ENCODE measurements around the gene TTC28. TPM values are rescaled to one million over a fixed set of nuclear protein-coding genes. Genes with fewer than 3 reads are reported as not detected.

TTC28 gene
- total RNA-seq, 5 donors from 2014 or later (not counting 1 experiment from before 2014, with no cell fraction given): 2.3 to 7.8 (median 3.0) TPM

DNA sequence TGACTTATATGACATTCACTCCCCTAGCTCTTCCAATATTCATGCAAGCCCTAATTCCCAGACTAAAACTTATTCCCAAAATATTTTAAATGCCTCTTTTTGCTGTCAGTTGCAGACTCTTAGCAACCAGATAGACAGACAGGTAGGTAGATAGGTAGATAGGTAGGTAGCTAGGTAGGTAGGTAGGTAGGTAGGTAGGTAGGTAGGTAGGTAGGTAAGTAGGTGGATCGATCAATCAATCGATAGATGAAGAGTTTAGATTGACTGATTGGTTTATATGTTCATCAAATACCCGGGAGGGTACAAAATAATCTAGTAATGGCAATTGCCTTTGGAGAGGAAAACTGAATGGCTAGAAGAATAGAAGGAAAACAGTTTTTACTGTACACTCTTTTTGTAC lies 86.3 kb downstream of the TTC28 start:
- Mint-ChIP-seq H3K27ac (no peak overlapping the region), H3K27me3 (peaks cover 9 to 12% of the 10 kb centered on the region in 2 donors), H3K4me1 (no peaks in the 10 kb centered on the region), H3K36me3 (no peaks in the 10 kb centered on the region), H3K4me3 (no peak overlapping the region), H3K9me3 (no peaks in the 10 kb centered on the region)
- ChIA-PET CTCF (interaction anchor here in 1 of 2 donors (0.9 to 1.3 kb wide), 3 partner anchors 14 to 573 kb away, joined by 3 to 6 read pairs (median 5); no protein-coding TSS in a partner anchor), POLR2A (no interaction called here)
- Histone ChIP-seq H3K9me3 (no peaks in the 10 kb centered on the region), H3K36me3 (ENCODE audit: control insufficient read depth in 2 of 2, extremely low read depth in 1 of 2, insufficient read depth in 1 of 2, low read length in 1 of 2) (no peaks in the 10 kb centered on the region), H3K27me3 (replicated peaks in 1 of 2; ENCODE audit: control insufficient read depth in 2 of 2, extremely low read depth in 1 of 2, insufficient read depth in 2 of 2, low read length in 1 of 2) (no peaks in the 10 kb centered on the region), H3K27ac (ENCODE audit: low read length) (no peak overlapping the region), H3K4me1 (ENCODE audit: control insufficient read depth in 1 of 2, extremely low read depth in 1 of 2, insufficient read depth in 2 of 2, low read length in 2 of 2) (no peaks in the 10 kb centered on the region), H3K4me3 (ENCODE audit: control insufficient read depth in 1 of 2, extremely low read depth in 1 of 2, low read length in 1 of 2) (no peak overlapping the region)
- ATAC-seq (replicated peaks in 1 of 4) (no peak), DNase-seq (no peak)
- no CpG with 5 or more reads among the region's 3 CpGs for WGBS (ENCODE audit: insufficient coverage)

DNA sequence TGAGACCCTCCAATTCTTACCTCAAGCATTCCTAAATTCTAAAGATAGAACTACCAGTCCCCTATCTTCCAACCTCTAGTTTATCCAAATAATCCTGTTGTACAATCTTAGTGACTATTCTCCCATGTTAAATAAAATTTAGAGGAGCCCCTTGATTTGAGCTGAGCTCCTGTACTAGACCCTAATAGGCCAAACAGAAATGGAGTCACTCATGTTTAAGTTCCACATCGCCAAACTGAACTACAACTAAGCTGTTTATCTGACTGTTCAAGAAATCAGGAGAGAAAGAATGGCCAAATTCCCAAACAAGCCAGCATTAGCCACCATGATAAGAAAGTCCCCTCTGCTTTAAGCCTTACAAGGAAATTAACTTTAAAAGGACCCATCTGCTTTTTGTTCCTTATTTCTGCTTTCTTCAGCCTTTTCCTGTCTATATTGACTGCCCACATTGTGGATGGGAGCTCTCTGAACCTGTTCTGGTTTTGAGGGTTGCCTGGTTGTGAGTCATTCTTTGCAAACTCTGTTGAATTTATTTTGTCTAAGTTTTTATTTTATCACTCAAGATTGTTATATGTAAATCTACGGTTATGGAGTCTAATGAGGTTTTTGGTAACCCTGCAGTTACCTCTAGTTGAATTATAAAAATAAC lies 90.4 kb downstream of the TTC28 start:
- Mint-ChIP-seq H3K4me1 (no peaks in the 10 kb centered on the region), H3K27ac (no peak overlapping the region), H3K36me3 (no peaks in the 10 kb centered on the region), H3K27me3 (peaks cover 6 to 10% of the 10 kb centered on the region in 2 donors), H3K9me3 (no peaks in the 10 kb centered on the region), H3K4me3 (no peak overlapping the region)
- ATAC-seq (replicated peaks in 1 of 4): no peak
- DNase-seq: no peak
- WGBS (ENCODE audit: insufficient coverage): 100% methylated on average over 1 of the region's 2 CpGs
- no peaks in the 10 kb centered on the region for H3K27me3 ChIP-seq (replicated peaks in 1 of 2; ENCODE audit: control insufficient read depth in 2 of 2, extremely low read depth in 1 of 2, insufficient read depth in 2 of 2, low read length in 1 of 2)
- no peak overlapping the region for H3K4me3 ChIP-seq (ENCODE audit: control insufficient read depth in 1 of 2, extremely low read depth in 1 of 2, low read length in 1 of 2)
- CTCF ChIA-PET: no interaction called here
- H3K36me3 ChIP-seq (ENCODE audit: control insufficient read depth in 2 of 2, extremely low read depth in 1 of 2, insufficient read depth in 1 of 2, low read length in 1 of 2): no peaks in the 10 kb centered on the region
- POLR2A ChIA-PET: no interaction called here
- no peak overlapping the region for H3K27ac ChIP-seq (ENCODE audit: low read length)
- no peaks in the 10 kb centered on the region for H3K4me1 ChIP-seq (ENCODE audit: control insufficient read depth in 1 of 2, extremely low read depth in 1 of 2, insufficient read depth in 2 of 2, low read length in 2 of 2)
- H3K9me3 ChIP-seq: no peaks in the 10 kb centered on the region

DNA sequence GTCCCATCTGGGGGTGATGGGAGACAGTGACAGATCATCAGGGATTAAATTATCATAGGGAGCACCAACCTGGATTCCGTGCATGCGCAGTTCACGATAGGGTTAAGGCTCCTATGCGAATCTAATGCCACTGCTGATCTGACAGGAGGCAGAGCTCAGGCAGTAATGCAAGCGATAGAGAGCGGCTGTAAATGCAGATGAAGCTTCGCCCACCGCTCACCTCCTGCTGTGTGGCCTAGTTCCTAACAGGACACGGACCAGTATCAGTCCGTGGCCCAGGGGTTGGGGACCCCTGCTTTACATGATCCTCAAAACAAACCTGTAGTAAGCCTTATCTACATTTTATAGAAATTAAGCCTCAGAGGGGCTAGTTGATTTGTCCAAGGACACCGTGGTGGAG lies 94.3 kb downstream of the TTC28 start:
- Histone ChIP-seq H3K4me3 (ENCODE audit: control insufficient read depth in 1 of 2, extremely low read depth in 1 of 2, low read length in 1 of 2) (no peak overlapping the region), H3K9me3 (no peaks in the 10 kb centered on the region), H3K27ac (ENCODE audit: low read length) (no peak overlapping the region), H3K4me1 (ENCODE audit: control insufficient read depth in 1 of 2, extremely low read depth in 1 of 2, insufficient read depth in 2 of 2, low read length in 2 of 2) (no peaks in the 10 kb centered on the region), H3K36me3 (ENCODE audit: control insufficient read depth in 2 of 2, extremely low read depth in 1 of 2, insufficient read depth in 1 of 2, low read length in 1 of 2) (no peaks in the 10 kb centered on the region), H3K27me3 (replicated peaks in 1 of 2; ENCODE audit: control insufficient read depth in 2 of 2, extremely low read depth in 1 of 2, insufficient read depth in 2 of 2, low read length in 1 of 2) (no peaks in the 10 kb centered on the region)
- H3K9me3 Mint-ChIP-seq: no peaks in the 10 kb centered on the region
- H3K4me1 Mint-ChIP-seq: no peaks in the 10 kb centered on the region
- WGBS (ENCODE audit: insufficient coverage): 97% methylated on average over 8 of the region's 11 CpGs
- no peak overlapping the region for H3K4me3 Mint-ChIP-seq
- no peaks in the 10 kb centered on the region for H3K36me3 Mint-ChIP-seq
- H3K27me3 Mint-ChIP-seq: peaks cover 9 to 14% of the 10 kb centered on the region in 2 donors
- POLR2A ChIA-PET: no interaction called here
- DNase-seq (no peak), ATAC-seq (replicated peaks in 1 of 4) (no peak)
- H3K27ac Mint-ChIP-seq: no peak overlapping the region
- CTCF ChIA-PET: no interaction called here

DNA sequence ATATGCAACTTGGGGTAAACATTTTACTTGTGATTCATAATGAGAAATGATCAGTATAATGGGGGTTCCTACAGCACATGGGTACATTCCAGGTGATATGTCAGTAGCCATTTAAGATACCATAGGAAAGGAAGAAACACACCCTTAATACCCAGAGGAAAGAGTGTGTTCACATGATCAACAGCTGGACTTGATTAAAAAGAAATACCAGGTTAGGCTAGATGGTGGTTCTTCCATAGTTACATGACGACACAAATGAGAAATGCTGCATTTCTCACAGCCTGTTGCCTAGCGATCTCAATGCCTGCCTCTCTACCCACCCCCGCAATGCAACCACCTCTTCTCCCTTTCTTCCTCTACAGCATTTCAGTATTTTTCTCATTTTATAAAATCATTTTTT lies 96.8 kb downstream of the TTC28 start:
- H3K27ac ChIP-seq (ENCODE audit: low read length): no peak overlapping the region
- H3K4me1 Mint-ChIP-seq: no peaks in the 10 kb centered on the region
- DNase-seq: no peak
- no peaks in the 10 kb centered on the region for H3K4me1 ChIP-seq (ENCODE audit: control insufficient read depth in 1 of 2, extremely low read depth in 1 of 2, insufficient read depth in 2 of 2, low read length in 2 of 2)
- WGBS (ENCODE audit: insufficient coverage): no CpG with 5 or more reads among the region's 3 CpGs
- peaks cover 13% of the 10 kb centered on the region in 2 donors for H3K27me3 Mint-ChIP-seq
- no peaks in the 10 kb centered on the region for H3K36me3 ChIP-seq (ENCODE audit: control insufficient read depth in 2 of 2, extremely low read depth in 1 of 2, insufficient read depth in 1 of 2, low read length in 1 of 2)
- no peaks in the 10 kb centered on the region for H3K36me3 Mint-ChIP-seq
- H3K27me3 ChIP-seq (replicated peaks in 1 of 2; ENCODE audit: control insufficient read depth in 2 of 2, extremely low read depth in 1 of 2, insufficient read depth in 2 of 2, low read length in 1 of 2): peaks cover 0 to 6% of the 10 kb centered on the region in 2 experiments
- ChIA-PET CTCF (no interaction called here), POLR2A (interaction anchor here in 1 of 2 donors (0.6 kb wide), 1 partner anchor 679 kb away, joined by 3 read pairs; no protein-coding TSS in a partner anchor)
- H3K27ac Mint-ChIP-seq: no peak overlapping the region
- no peaks in the 10 kb centered on the region for H3K9me3 Mint-ChIP-seq
- no peak overlapping the region for H3K4me3 ChIP-seq (ENCODE audit: control insufficient read depth in 1 of 2, extremely low read depth in 1 of 2, low read length in 1 of 2)
- no peak for ATAC-seq (replicated peaks in 1 of 4)
- no peak overlapping the region for H3K4me3 Mint-ChIP-seq
- no peaks in the 10 kb centered on the region for H3K9me3 ChIP-seq

DNA sequence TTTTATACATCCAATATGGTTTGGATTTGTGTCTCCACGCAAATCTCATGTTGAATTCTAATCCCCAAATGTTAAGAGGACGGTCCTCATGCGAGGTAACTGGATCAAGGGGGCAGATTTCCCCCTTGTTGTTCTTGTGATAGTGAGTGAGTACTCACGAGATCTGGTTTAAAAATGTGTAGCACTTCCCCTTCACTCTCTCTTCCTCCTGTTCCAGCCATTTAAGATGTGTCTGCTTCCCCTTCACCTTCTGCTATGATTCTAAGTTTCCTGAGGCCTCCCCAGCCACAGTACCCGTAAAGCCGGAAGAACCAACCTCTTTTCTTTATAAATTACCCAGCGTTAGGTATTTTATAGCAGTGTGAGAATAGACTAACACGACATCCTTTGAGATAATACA lies 98.6 kb downstream of the TTC28 start:
- ATAC-seq (replicated peaks in 1 of 4) (no peak), DNase-seq (no peak)
- H3K9me3 Mint-ChIP-seq: no peaks in the 10 kb centered on the region
- ChIA-PET CTCF (no interaction called here), POLR2A (no interaction called here)
- no peak overlapping the region for H3K27ac Mint-ChIP-seq
- H3K4me1 ChIP-seq (ENCODE audit: control insufficient read depth in 1 of 2, extremely low read depth in 1 of 2, insufficient read depth in 2 of 2, low read length in 2 of 2): no peaks in the 10 kb centered on the region
- no peaks in the 10 kb centered on the region for H3K36me3 ChIP-seq (ENCODE audit: control insufficient read depth in 2 of 2, extremely low read depth in 1 of 2, insufficient read depth in 1 of 2, low read length in 1 of 2)
- H3K4me3 ChIP-seq (ENCODE audit: control insufficient read depth in 1 of 2, extremely low read depth in 1 of 2, low read length in 1 of 2): no peak overlapping the region
- no peak overlapping the region for H3K27ac ChIP-seq (ENCODE audit: low read length)
- no peaks in the 10 kb centered on the region for H3K9me3 ChIP-seq
- no peak overlapping the region for H3K4me3 Mint-ChIP-seq
- H3K27me3 Mint-ChIP-seq: peaks cover 17 to 26% of the 10 kb centered on the region in 2 donors
- H3K36me3 Mint-ChIP-seq: no peaks in the 10 kb centered on the region
- peaks cover 0 to 6% of the 10 kb centered on the region in 2 experiments for H3K27me3 ChIP-seq (replicated peaks in 1 of 2; ENCODE audit: control insufficient read depth in 2 of 2, extremely low read depth in 1 of 2, insufficient read depth in 2 of 2, low read length in 1 of 2)
- no peaks in the 10 kb centered on the region for H3K4me1 Mint-ChIP-seq
- no CpG with 5 or more reads among the region's 8 CpGs for WGBS (ENCODE audit: insufficient coverage)

DNA sequence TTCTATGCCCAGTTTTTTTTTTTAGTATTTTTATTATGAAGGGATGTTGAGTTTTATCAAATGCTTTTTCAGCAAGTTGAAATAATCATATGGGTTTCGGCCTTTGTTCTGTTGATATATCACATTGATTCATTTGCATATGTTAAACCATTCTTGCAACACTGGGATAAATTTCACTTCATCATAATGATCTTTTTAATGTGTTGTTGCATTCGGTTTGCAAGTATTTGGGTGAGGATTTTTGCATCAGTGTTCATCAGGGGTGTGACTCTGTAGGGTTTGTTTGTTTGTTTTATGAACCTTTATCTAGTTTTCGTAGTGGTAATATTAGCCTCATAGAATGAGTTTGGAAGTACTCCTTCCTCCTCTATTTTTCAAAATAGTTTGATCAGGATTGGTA lies 103.5 kb downstream of the TTC28 start:
- CTCF ChIA-PET: no interaction called here
- POLR2A ChIA-PET: no interaction called here
- peaks cover 0 to 9% of the 10 kb centered on the region in 2 experiments for H3K27me3 ChIP-seq (replicated peaks in 1 of 2; ENCODE audit: control insufficient read depth in 2 of 2, extremely low read depth in 1 of 2, insufficient read depth in 2 of 2, low read length in 1 of 2)
- no peak overlapping the region for H3K27ac Mint-ChIP-seq
- H3K9me3 ChIP-seq: no peaks in the 10 kb centered on the region
- H3K27me3 Mint-ChIP-seq: peaks cover 12 to 27% of the 10 kb centered on the region in 2 donors
- no peak overlapping the region for H3K27ac ChIP-seq (ENCODE audit: low read length)
- no peak overlapping the region for H3K4me3 Mint-ChIP-seq
- H3K36me3 Mint-ChIP-seq: no peaks in the 10 kb centered on the region
- no peaks in the 10 kb centered on the region for H3K4me1 ChIP-seq (ENCODE audit: control insufficient read depth in 1 of 2, extremely low read depth in 1 of 2, insufficient read depth in 2 of 2, low read length in 2 of 2)
- no CpG with 5 or more reads among the region's 3 CpGs for WGBS (ENCODE audit: insufficient coverage)
- H3K36me3 ChIP-seq (ENCODE audit: control insufficient read depth in 2 of 2, extremely low read depth in 1 of 2, insufficient read depth in 1 of 2, low read length in 1 of 2): no peaks in the 10 kb centered on the region
- DNase-seq (no peak), ATAC-seq (replicated peaks in 1 of 4) (no peak)
- no peaks in the 10 kb centered on the region for H3K4me1 Mint-ChIP-seq
- no peak overlapping the region for H3K4me3 ChIP-seq (ENCODE audit: control insufficient read depth in 1 of 2, extremely low read depth in 1 of 2, low read length in 1 of 2)
- no peaks in the 10 kb centered on the region for H3K9me3 Mint-ChIP-seq

Measured in T-cell (primary cell).